A673 (cell line): Measurements from ENCODE around the gene FHIT. TPM values are rescaled to one million over a fixed set of nuclear protein-coding genes. Genes with fewer than 3 reads are reported as not detected.

Experiments
- BruUV-seq: library from RNA; stranded (reverse); fragments of 400-500 nt; replicated peaks from 2 replicates; lab custom pipeline; 2021; lab: Mats Ljungman, UMichigan
- CTCF ChIA-PET: fragments of 300-600 bp; sonication (Branson Sonifier 250); formaldehyde crosslinking; loops from one replicate; lab custom pipeline; 2022; ENCODE audit warnings: antibody characterized with exemption; lab: Charles Lee
- POLR2A ChIA-PET: fragments of 300-600 bp; sonication (Branson Sonifier 250); formaldehyde crosslinking; loops from one replicate; lab custom pipeline; 2022; ENCODE audit warnings: antibody characterized with exemption; ENCODE audit not compliant: low non-redundant PET; lab: Charles Lee
- DNase-seq: peaks from one replicate; pipeline ENCODE4 v3.0.0-alpha.2; 2015; ENCODE audit warnings: low spot score
- H3K27ac ChIP-seq: fragments of 200-600 bp; sonication (generic); 2 replicates; pipeline ENCODE4 v1.5.1; 2016; ENCODE audit warnings: mixed run types, low read depth, mild to moderate bottlenecking, mixed read lengths, antibody characterized with exemption, low read length; ENCODE audit not compliant: poor library complexity, severe bottlenecking
- H3K27me3 ChIP-seq: fragments of 200-600 bp; sonication (generic); replicated peaks from 2 replicates; pipeline ENCODE4 v1.6.1; 2017; ENCODE audit warnings: mixed run types, low read depth, mild to moderate bottlenecking, mixed read lengths, antibody characterized with exemption, low read length; ENCODE audit not compliant: insufficient read depth, poor library complexity
- H3K36me3 ChIP-seq: fragments of 200-600 bp; sonication (generic); 2 replicates; pipeline ENCODE4 v1.6.1; 2016; ENCODE audit warnings: mixed run types, mild to moderate bottlenecking, mixed read lengths, antibody characterized with exemption, low read length; ENCODE audit not compliant: insufficient read depth, poor library complexity, severe bottlenecking
- H3K4me1 ChIP-seq: fragments of 200-600 bp; sonication (generic); 2 replicates; pipeline ENCODE4 v1.6.1; 2017; ENCODE audit warnings: mixed run types, mild to moderate bottlenecking, mixed read lengths, antibody characterized with exemption, low read length; ENCODE audit not compliant: insufficient read depth, poor library complexity, severe bottlenecking
- H3K4me3 ChIP-seq: fragments of 200-600 bp; sonication (generic); 2 replicates; pipeline ENCODE4 v1.5.1; 2016; ENCODE audit warnings: low read depth, mixed run types, mild to moderate bottlenecking, mixed read lengths, low read length; ENCODE audit not compliant: poor library complexity, severe bottlenecking
- H3K9me3 ChIP-seq: fragments of 200-600 bp; sonication (generic); 2 replicates; pipeline ENCODE4 v1.6.1; 2016; ENCODE audit warnings: mixed run types, low read depth, mild to moderate bottlenecking, mixed read lengths, antibody characterized with exemption, low read length; ENCODE audit not compliant: poor library complexity, severe bottlenecking
- EZH2 ChIP-seq: fragments of 200-600 bp; sonication (generic); IDR thresholded peaks from 2 replicates; pipeline ENCODE4 v1.6.1; 2017; ENCODE audit warnings: borderline replicate concordance, low read depth, mild to moderate bottlenecking, mixed read lengths, antibody characterized with exemption, low read length; ENCODE audit not compliant: poor library complexity, severe bottlenecking
- intact Hi-C: fragments of 100-400 bp; cut with micrococcal nuclease; formaldehyde crosslinking; loops from one replicate; pipeline ENCODE4 v1.10.0; 2022; ENCODE audit not compliant: unreplicated experiment
- total RNA-seq: library from RNA; stranded (reverse); gene quantifications from 2 replicates; pipeline ENCODE4 v1.2.3, GENCODE V29; 2021
- TF ChIP-seq, protein P1 (sequence below): fragments of 300-800, 200-600 bp; sonication (generic); conservative IDR thresholded peaks from 2 replicates; pipeline ENCODE4 v1.5.1; 2017; ENCODE audit warnings: low read depth, mild to moderate bottlenecking, antibody characterized with exemption, low read length, moderate library complexity, mixed read lengths

Gene FHIT
- total RNA-seq, 1 experiment from 2014 or later, result not detected

DNA sequence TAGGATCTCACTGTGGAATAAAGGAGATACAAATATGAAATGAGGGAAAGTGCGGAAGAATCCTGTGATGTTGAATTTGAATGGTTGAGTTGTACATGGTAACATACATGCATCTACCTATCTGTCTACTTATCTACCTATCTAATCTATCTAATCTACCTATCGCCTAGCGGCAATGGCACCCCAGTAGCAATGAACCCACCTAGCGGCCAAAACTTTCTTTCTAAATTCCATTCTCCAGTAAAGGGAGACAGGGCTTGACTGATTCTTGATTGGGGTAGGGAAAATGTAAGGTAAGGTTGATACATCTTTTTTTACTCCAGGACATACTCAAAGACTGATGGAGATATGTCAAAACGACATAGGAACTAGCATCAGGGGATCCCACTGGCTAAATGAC, 345.0 kb downstream of the FHIT start:
- Histone ChIP-seq H3K27ac (no peak overlapping the region), H3K9me3 (no peaks in the 10 kb centered on the region), H3K36me3 (no peaks in the 10 kb centered on the region), H3K4me3 (no peak overlapping the region), H3K4me1 (no peaks in the 10 kb centered on the region), H3K27me3 (no peaks in the 10 kb centered on the region)
- TF ChIP-seq, protein P1, sequence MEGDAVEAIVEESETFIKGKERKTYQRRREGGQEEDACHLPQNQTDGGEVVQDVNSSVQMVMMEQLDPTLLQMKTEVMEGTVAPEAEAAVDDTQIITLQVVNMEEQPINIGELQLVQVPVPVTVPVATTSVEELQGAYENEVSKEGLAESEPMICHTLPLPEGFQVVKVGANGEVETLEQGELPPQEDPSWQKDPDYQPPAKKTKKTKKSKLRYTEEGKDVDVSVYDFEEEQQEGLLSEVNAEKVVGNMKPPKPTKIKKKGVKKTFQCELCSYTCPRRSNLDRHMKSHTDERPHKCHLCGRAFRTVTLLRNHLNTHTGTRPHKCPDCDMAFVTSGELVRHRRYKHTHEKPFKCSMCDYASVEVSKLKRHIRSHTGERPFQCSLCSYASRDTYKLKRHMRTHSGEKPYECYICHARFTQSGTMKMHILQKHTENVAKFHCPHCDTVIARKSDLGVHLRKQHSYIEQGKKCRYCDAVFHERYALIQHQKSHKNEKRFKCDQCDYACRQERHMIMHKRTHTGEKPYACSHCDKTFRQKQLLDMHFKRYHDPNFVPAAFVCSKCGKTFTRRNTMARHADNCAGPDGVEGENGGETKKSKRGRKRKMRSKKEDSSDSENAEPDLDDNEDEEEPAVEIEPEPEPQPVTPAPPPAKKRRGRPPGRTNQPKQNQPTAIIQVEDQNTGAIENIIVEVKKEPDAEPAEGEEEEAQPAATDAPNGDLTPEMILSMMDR, result no peak
- no peak for TF ChIP-seq EZH2
- POLR2A ChIA-PET, result no interaction called here
- CTCF ChIA-PET, result no interaction called here
- intact Hi-C loops, result no loop called here
- no TSS peak for BruUV-seq
- DNase-seq, result no peak

DNA sequence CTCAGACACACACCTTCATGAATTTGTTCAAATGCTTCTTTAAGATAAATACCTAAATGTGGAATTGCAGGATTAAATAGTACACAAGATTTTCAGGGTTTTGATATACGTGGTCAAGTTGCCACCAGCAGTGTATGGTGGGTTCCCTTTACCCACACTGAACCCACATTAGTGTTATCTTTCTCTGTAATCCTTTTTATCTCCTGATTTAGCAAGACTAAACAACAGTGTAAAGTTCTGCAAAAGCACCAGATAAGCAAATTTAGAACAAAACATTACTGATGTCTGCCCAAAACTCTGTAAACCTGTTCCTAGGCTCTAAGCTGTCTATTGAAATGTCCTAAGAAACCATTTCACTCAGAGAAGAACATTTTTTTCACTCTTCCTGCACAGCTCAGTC, 352.9 kb downstream of the FHIT start:
- BruUV-seq, result no TSS peak
- Histone ChIP-seq H3K27ac (no peak overlapping the region), H3K9me3 (no peaks in the 10 kb centered on the region), H3K4me3 (no peak overlapping the region), H3K27me3 (no peaks in the 10 kb centered on the region), H3K4me1 (no peaks in the 10 kb centered on the region), H3K36me3 (no peaks in the 10 kb centered on the region)
- ChIA-PET POLR2A (no interaction called here), CTCF (no interaction called here)
- TF ChIP-seq EZH2, result no peak
- TF ChIP-seq, protein P1, result no peak
- DNase-seq, result no peak
- intact Hi-C loops, result no loop called here

DNA sequence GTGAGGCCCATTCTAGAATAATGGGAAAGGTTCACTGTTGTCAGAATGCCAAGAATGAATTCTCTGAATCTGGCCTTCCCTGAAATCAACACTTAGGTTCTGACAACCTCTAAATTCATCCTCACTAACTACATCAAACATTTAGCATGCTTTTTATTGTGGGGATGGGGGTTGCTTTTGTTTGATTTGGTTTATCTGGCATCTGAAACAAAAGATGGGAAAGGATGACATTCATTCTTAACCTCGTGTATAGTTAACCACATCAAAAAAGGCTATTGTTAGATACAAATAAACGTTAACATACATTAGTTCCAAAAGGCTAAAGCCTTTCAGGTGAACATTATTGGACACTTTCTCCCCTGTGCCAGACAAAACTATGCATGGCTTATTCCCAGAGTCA, 357.3 kb downstream of the FHIT start:
- Histone ChIP-seq H3K36me3 (no peaks in the 10 kb centered on the region), H3K27ac (no peak overlapping the region), H3K9me3 (no peaks in the 10 kb centered on the region), H3K4me3 (no peak overlapping the region), H3K4me1 (no peaks in the 10 kb centered on the region), H3K27me3 (no peaks in the 10 kb centered on the region)
- CTCF ChIA-PET, result no interaction called here
- intact Hi-C loops, result no loop called here
- TF ChIP-seq, protein P1, result no peak
- no peak for TF ChIP-seq EZH2
- DNase-seq, result no peak
- no TSS peak for BruUV-seq
- POLR2A ChIA-PET, result no interaction called here
